Hepatocyte (in vitro differentiated cells): ENCODE measurements around the gene TIAL1.
A peak's percentile ranks its signal among the peaks of the same experiment; 100 is the strongest.

Experiments used
- EZH2 ChIP-seq: fragments of 200-600 bp; sonication (generic); IDR thresholded peaks from 2 replicates; pipeline ENCODE4 v1.6.1; 2016; ENCODE audit warnings: antibody characterized with exemption, mild to moderate bottlenecking, borderline replicate concordance
- TF ChIP-seq, protein P1 (sequence below): fragments of 200-600 bp; sonication (generic); IDR thresholded peaks from 2 replicates; pipeline ENCODE4 v1.5.1; 2016; ENCODE audit warnings: antibody characterized with exemption, mild to moderate bottlenecking; ENCODE audit not compliant: poor library complexity

DNA sequence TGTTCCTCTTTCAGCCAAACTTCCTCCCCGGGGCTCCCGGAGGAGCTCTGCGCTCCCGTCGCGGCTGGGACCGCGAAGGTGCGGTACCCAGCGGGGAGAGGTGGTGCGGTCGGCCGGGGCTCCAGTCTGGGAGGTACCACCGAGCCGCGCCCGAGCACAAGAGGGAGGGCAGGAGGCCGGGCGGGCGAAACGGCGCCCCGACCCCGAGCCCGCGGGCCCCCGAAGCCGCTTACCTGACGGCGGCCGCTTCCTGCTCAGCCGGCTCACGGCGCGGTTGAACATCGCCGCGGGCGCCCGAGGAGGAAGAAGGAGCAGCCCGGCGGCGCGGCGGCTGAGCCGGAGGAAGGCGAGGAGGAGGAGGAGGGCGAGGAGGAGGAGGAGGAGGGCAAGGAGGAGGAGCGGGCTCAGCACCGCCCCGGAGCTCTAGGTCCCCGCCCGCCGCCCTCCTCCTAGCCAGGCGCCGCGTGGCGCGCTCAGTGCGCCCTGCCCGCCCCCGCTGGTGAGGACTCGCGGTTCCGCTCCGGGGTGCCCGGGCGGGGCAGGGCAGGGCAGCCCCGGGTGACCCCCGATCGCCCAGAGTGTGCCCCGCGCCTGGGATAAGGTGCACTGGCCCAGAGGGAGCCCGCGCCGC, 54.3 kb downstream of the TIAL1 start, which contains the start of gene RGS10:
- TF ChIP-seq, protein P1, sequence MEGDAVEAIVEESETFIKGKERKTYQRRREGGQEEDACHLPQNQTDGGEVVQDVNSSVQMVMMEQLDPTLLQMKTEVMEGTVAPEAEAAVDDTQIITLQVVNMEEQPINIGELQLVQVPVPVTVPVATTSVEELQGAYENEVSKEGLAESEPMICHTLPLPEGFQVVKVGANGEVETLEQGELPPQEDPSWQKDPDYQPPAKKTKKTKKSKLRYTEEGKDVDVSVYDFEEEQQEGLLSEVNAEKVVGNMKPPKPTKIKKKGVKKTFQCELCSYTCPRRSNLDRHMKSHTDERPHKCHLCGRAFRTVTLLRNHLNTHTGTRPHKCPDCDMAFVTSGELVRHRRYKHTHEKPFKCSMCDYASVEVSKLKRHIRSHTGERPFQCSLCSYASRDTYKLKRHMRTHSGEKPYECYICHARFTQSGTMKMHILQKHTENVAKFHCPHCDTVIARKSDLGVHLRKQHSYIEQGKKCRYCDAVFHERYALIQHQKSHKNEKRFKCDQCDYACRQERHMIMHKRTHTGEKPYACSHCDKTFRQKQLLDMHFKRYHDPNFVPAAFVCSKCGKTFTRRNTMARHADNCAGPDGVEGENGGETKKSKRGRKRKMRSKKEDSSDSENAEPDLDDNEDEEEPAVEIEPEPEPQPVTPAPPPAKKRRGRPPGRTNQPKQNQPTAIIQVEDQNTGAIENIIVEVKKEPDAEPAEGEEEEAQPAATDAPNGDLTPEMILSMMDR = no peak
- peak; percentile 5 for TF ChIP-seq EZH2
